HepG2 (cell line): ENCODE measurements around the gene CYP19A1. TPM values are rescaled to one million over a fixed set of nuclear protein-coding genes. Genes with fewer than 3 reads are reported as not detected.

Experiments
- ATAC-seq: fragments of 200-7000 bp; cut with Tn5 transposase; 3 replicates; pipeline ENCODE4 v1.9.1; 2020; ENCODE audit warnings: mild to moderate bottlenecking, moderate library complexity
- BruUV-seq: library from RNA; stranded (reverse); fragments of 400-500 nt; replicated peaks from 2 replicates; lab custom pipeline; 2021; lab: Mats Ljungman, UMichigan
- CTCF ChIA-PET: fragments of 300-600 bp; formaldehyde crosslinking; extraction: SDS; loops from one replicate; lab custom pipeline; 2021; ENCODE audit warnings: low total read pairs, inconsistent platforms, low intra/inter-chr PET ratio; lab: Yijun Ruan, JAX
- POLR2A ChIA-PET: fragments of 350-600 bp; sonication (Branson Sonifier 250); formaldehyde crosslinking; loops from one replicate; lab custom pipeline; 2020; ENCODE audit warnings: antibody characterized with exemption, inconsistent platforms; lab: Yijun Ruan, JAX
- DNase-seq: peaks from one replicate; pipeline ENCODE4 v3.0.0-alpha.2; 2015; ENCODE audit warnings: low spot score
- FAIRE-seq: peaks from 3 replicates; lab custom pipeline; 2011; peaks lifted over from hg19 to GRCh38; lab: Jason Lieb, UNC
- H2AFZ ChIP-seq: one replicate; pipeline ENCODE4 v1.6.1; 2011; ENCODE audit warnings: low read length, inconsistent platforms
- H3K27ac ChIP-seq: fragments of 300-600 bp; 3 replicates; pipeline ENCODE4 v1.8.0; 2011; ENCODE audit warnings: mixed run types, mild to moderate bottlenecking, mixed read lengths, low read length, inconsistent platforms; ENCODE audit not compliant: insufficient read depth; ENCODE audit errors: extremely low read length
- H3K27me3 ChIP-seq, 2 experiments: fragments of 200-600 bp in 1 of 2; 2 replicates in 1 of 2; 3 replicates in 1 of 2; pipeline versions ENCODE4 v1.6.0 to v1.8.0; 2011; ENCODE audit warnings: low read length in 2 of 2, mild to moderate bottlenecking in 2 of 2, moderate library complexity in 2 of 2, inconsistent platforms in 1 of 2; ENCODE audit not compliant: insufficient read depth in 2 of 2, control insufficient read depth in 1 of 2
- H3K36me3 ChIP-seq, 2 experiments: fragments of 200-600 bp in 1 of 2; replicated peaks in 1 of 2; 2 replicates in 1 of 2; 3 replicates in 1 of 2; pipeline versions ENCODE4 v1.5.1 to v1.8.0; 2011; ENCODE audit warnings: low read length in 2 of 2, inconsistent platforms in 1 of 2; ENCODE audit not compliant: insufficient read depth in 2 of 2, control insufficient read depth in 1 of 2
- H3K4me1 ChIP-seq: 2 replicates; pipeline ENCODE4 v1.5.1; 2012; ENCODE audit warnings: low read length, inconsistent platforms; ENCODE audit not compliant: insufficient read depth
- H3K4me2 ChIP-seq: 2 replicates; pipeline ENCODE4 v1.6.0; 2011; ENCODE audit warnings: low read depth, low read length, inconsistent platforms
- H3K4me3 ChIP-seq, 3 experiments: fragments of 200-600 bp in 1 of 3; sonication (generic), shearing (Covaris generic) in 1 of 3; replicated peaks in 1 of 3; 2 replicates each; pipeline ENCODE4 v1.5.1; 2011 to 2016; ENCODE audit warnings: low read length in 3 of 3, inconsistent platforms in 2 of 3, low read depth in 2 of 3, mild to moderate bottlenecking in 2 of 3, control low read depth in 1 of 3, mixed read lengths in 1 of 3; ENCODE audit not compliant: insufficient read depth in 1 of 3
- H3K79me2 ChIP-seq: one replicate; pipeline ENCODE4 v1.6.1; 2011; ENCODE audit warnings: low read length, inconsistent platforms; ENCODE audit not compliant: insufficient read depth
- H3K9ac ChIP-seq: 2 replicates; pipeline ENCODE4 v1.6.0; 2011; ENCODE audit warnings: mild to moderate bottlenecking, low read depth, low read length, inconsistent platforms; ENCODE audit not compliant: insufficient read depth
- H3K9me3 ChIP-seq: 2 replicates; pipeline ENCODE4 v1.5.1; 2012; ENCODE audit warnings: mild to moderate bottlenecking, low read length
- H4K20me1 ChIP-seq: 2 replicates; pipeline ENCODE4 v1.6.0; 2011; ENCODE audit warnings: inconsistent platforms, mild to moderate bottlenecking, low read length, moderate library complexity; ENCODE audit not compliant: insufficient read depth
- FOXO1 ChIP-seq: sonication (generic); formaldehyde crosslinking; IDR thresholded peaks from 2 replicates; pipeline ENCODE4 v1.4.0; 2020; ENCODE audit warnings: missing genetic modification reagents
- MBNL3 ChIP-seq: fragments of 250-450 bp; sonication (Bioruptor Pico); conservative IDR thresholded peaks from 2 replicates; pipeline ENCODE4 v1.8.0; 2022; ENCODE audit warnings: mild to moderate bottlenecking, inconsistent platforms
- PHF21A ChIP-seq: sonication (generic); formaldehyde crosslinking; IDR thresholded peaks from 2 replicates; pipeline ENCODE4 v1.5.0; 2020; ENCODE audit warnings: mild to moderate bottlenecking, missing genetic modification reagents
- POLR2A ChIP-seq, 2 experiments: IDR thresholded peaks; 2 replicates each; pipeline ENCODE4 v1.6.1; 2011; ENCODE audit warnings: low read depth in 2 of 2, low read length in 2 of 2, mild to moderate bottlenecking in 1 of 2, moderate library complexity in 1 of 2; ENCODE audit not compliant: insufficient read depth in 1 of 2
- SNRNP70 ChIP-seq: fragments of 200-400 bp; formaldehyde crosslinking; IDR thresholded peaks from 2 replicates; pipeline ENCODE4 v1.6.1; 2017; ENCODE audit warnings: mild to moderate bottlenecking, low read depth, low read length, moderate library complexity
- TGIF2 ChIP-seq: IDR thresholded peaks from 2 replicates; pipeline ENCODE4 v1.6.1; 2016; ENCODE audit warnings: control low read depth, missing compliant biosample characterization
- ZNF558 ChIP-seq: sonication (generic); formaldehyde crosslinking; IDR thresholded peaks from 2 replicates; pipeline ENCODE4 v1.9.0; 2022; ENCODE audit warnings: mild to moderate bottlenecking, missing genetic modification reagents, borderline replicate concordance
- ZNF713 ChIP-seq: sonication (generic); formaldehyde crosslinking; IDR thresholded peaks from 2 replicates; pipeline ENCODE4 v1.4.0; 2020; ENCODE audit warnings: mild to moderate bottlenecking, missing genetic modification reagents
- WGBS: methylation state at CpG from one replicate; pipeline ENCODE4 v1.1.6; 2017; ENCODE audit warnings: low lambda C conversion rate; 5-methylcytosine and 5-hydroxymethylcytosine counted together
- in situ Hi-C: cut with HindIII; loops from 2 replicates; pipeline ENCODE4 v1.10.0; 2017; ENCODE audit warnings: low pct_unique_long_range_greater_than_20kb; ENCODE audit not compliant: extremely low pct_ligation_motif_present
- intact Hi-C: fragments of 100-400 bp; cut with micrococcal nuclease; formaldehyde crosslinking; loops from one replicate; pipeline ENCODE4 v1.10.0; 2022; ENCODE audit not compliant: unreplicated experiment
- polyA plus RNA-seq, 8 experiments: library from polyadenylated mRNA; depleted of rRNA in 3 of 8; stranded (reverse) in 7 of 8; unstranded in 1 of 8; fragments of >200 nt; fragmentation: Illumina TruSeq in 4 of 8; extraction: Trizol in 4 of 8; gene quantifications; 2 replicates each; pipeline versions ENCODE4 v1.2.1 to v1.2.3, GENCODE V29; 2011 to 2016; ENCODE audit warnings: low read depth in 4 of 8, missing spikeins in 1 of 8, mixed read lengths in 1 of 8; ENCODE audit not compliant: insufficient read depth in 1 of 8
- total RNA-seq, 5 experiments: library from RNA; depleted of rRNA; stranded (reverse); fragments of >200 nt; fragmentation: Illumina TruSeq; extraction: Trizol; gene quantifications; 2 replicates each; pipeline ENCODE4 v1.2.3, GENCODE V29; 2016; ENCODE audit warnings: low read depth in 1 of 5
- TF ChIP-seq, protein P1 (sequence below), 2 experiments: fragments of 450-650 bp in 1 of 2; sonication (generic) in 1 of 2; formaldehyde crosslinking in 1 of 2; IDR thresholded peaks; 2 replicates each; pipeline versions ENCODE4 v1.6.1 to v1.8.0; 2016 to 2022; ENCODE audit warnings: antibody characterized with exemption in 1 of 2, mild to moderate bottlenecking in 1 of 2, missing genetic modification reagents in 1 of 2

The CYP19A1 gene
- total and polyA plus RNA-seq, 2 of the 13 experiments (the other 11 are each of a cell fraction or from before 2014, with no cell fraction given), result 10.9 to 23.0 TPM

- no peak for FAIRE-seq
- no peak overlapping the region for H3K9ac ChIP-seq
- ChIA-PET POLR2A (no interaction called here), CTCF (no interaction called here)
- no peaks in the 10 kb centered on the region; a peak in 1 of 5 replicates for H3K27me3 ChIP-seq
- H3K9me3 ChIP-seq, result no peaks in the 10 kb centered on the region
- peaks cover 25% of the 10 kb centered on the region for H3K4me1 ChIP-seq
- no peak overlapping the region for H2AFZ ChIP-seq
- no peak overlapping the region for H3K4me3 ChIP-seq
- H3K36me3 ChIP-seq, result no peaks in the 10 kb centered on the region
- ATAC-seq, result no peak
- no peaks in the 10 kb centered on the region for H3K79me2 ChIP-seq
- DNase-seq, result no peak
- no TSS peak for BruUV-seq
- TF ChIP-seq FOXO1 (CRISPR knock-in tag) (no peak), SNRNP70 (no peak), TGIF2 (no peak), POLR2A (IDR thresholded peaks at IDR 0.05; ENCODE audit: insufficient read depth in 1 of 2, low read depth in 2 of 2, low read length in 2 of 2) (no peak), ZNF558 (CRISPR knock-in tag) (no peak), PHF21A (no peak), ZNF713 (CRISPR knock-in tag) (no peak), MBNL3 (CRISPR knock-in tag) (no peak)
- TF ChIP-seq, protein P1, sequence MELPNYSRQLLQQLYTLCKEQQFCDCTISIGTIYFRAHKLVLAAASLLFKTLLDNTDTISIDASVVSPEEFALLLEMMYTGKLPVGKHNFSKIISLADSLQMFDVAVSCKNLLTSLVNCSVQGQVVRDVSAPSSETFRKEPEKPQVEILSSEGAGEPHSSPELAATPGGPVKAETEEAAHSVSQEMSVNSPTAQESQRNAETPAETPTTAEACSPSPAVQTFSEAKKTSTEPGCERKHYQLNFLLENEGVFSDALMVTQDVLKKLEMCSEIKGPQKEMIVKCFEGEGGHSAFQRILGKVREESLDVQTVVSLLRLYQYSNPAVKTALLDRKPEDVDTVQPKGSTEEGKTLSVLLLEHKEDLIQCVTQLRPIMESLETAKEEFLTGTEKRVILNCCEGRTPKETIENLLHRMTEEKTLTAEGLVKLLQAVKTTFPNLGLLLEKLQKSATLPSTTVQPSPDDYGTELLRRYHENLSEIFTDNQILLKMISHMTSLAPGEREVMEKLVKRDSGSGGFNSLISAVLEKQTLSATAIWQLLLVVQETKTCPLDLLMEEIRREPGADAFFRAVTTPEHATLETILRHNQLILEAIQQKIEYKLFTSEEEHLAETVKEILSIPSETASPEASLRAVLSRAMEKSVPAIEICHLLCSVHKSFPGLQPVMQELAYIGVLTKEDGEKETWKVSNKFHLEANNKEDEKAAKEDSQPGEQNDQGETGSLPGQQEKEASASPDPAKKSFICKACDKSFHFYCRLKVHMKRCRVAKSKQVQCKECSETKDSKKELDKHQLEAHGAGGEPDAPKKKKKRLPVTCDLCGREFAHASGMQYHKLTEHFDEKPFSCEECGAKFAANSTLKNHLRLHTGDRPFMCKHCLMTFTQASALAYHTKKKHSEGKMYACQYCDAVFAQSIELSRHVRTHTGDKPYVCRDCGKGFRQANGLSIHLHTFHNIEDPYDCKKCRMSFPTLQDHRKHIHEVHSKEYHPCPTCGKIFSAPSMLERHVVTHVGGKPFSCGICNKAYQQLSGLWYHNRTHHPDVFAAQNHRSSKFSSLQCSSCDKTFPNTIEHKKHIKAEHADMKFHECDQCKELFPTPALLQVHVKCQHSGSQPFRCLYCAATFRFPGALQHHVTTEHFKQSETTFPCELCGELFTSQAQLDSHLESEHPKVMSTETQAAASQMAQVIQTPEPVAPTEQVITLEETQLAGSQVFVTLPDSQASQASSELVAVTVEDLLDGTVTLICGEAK (IDR thresholded peaks at IDR 0.05), result no peak
- TF ChIP-seq, protein P1 (CRISPR knock-in tag; IDR thresholded peaks at IDR 0.05), result no peak
- intact Hi-C loops (no loop called here), in situ Hi-C loops (no loop called here)
- no peak overlapping the region for H3K27ac ChIP-seq
- no peak overlapping the region for H3K4me2 ChIP-seq
- H4K20me1 ChIP-seq, result no peaks in the 10 kb centered on the region
- WGBS, result 30% methylated on average over 5 of the region's 5 CpGs
Measured at GRCh38 chr15:51331141-51331540, 7.3 kb downstream of the CYP19A1 start.
